Type B pancreatic cell (in vitro differentiated cells): ENCODE data around the gene HIPK4. TPM values are rescaled to one million over a fixed set of nuclear protein-coding genes. Genes with fewer than 3 reads are reported as not detected.

Experiments used
- DNase-seq: peaks from one replicate; pipeline ENCODE4 v3.0.0; 2021; ENCODE audit warnings: mixed read lengths; ENCODE audit not compliant: unreplicated experiment; ENCODE audit errors: extremely low spot score
- H3K27ac Mint-ChIP-seq: 2 replicates; pipeline ENCODE4 v1.8.0; 2021; ENCODE audit warnings: mild to moderate bottlenecking, mixed read lengths
- H3K27me3 Mint-ChIP-seq: 2 replicates; pipeline ENCODE4 v1.8.0; 2021; ENCODE audit warnings: mixed read lengths
- H3K36me3 Mint-ChIP-seq: 2 replicates; pipeline ENCODE4 v1.8.0; 2021; ENCODE audit warnings: mixed read lengths
- H3K4me1 Mint-ChIP-seq: one replicate; pipeline ENCODE4 v1.8.0; 2021; ENCODE audit warnings: mixed read lengths; ENCODE audit not compliant: unreplicated experiment
- H3K4me3 Mint-ChIP-seq: 2 replicates; pipeline ENCODE4 v1.8.0; 2021; ENCODE audit warnings: mild to moderate bottlenecking, mixed read lengths
- H3K9me3 Mint-ChIP-seq: 2 replicates; pipeline ENCODE4 v1.8.0; 2021; ENCODE audit warnings: mixed read lengths
- total RNA-seq: library from RNA; stranded (reverse); gene quantifications from 2 replicates; pipeline ENCODE4 v1.2.1, GENCODE V29; 2021; ENCODE audit warnings: low replicate concordance
- TF ChIP-seq, protein P1 (sequence below): fragments of 200-600 bp; sonication (generic); conservative IDR thresholded peaks from 2 replicates; pipeline ENCODE4 v1.5.0; 2021; ENCODE audit warnings: antibody characterized with exemption, mild to moderate bottlenecking

HIPK4 gene
- total RNA-seq, 1 donor from 2014 or later = not detected

DNA sequence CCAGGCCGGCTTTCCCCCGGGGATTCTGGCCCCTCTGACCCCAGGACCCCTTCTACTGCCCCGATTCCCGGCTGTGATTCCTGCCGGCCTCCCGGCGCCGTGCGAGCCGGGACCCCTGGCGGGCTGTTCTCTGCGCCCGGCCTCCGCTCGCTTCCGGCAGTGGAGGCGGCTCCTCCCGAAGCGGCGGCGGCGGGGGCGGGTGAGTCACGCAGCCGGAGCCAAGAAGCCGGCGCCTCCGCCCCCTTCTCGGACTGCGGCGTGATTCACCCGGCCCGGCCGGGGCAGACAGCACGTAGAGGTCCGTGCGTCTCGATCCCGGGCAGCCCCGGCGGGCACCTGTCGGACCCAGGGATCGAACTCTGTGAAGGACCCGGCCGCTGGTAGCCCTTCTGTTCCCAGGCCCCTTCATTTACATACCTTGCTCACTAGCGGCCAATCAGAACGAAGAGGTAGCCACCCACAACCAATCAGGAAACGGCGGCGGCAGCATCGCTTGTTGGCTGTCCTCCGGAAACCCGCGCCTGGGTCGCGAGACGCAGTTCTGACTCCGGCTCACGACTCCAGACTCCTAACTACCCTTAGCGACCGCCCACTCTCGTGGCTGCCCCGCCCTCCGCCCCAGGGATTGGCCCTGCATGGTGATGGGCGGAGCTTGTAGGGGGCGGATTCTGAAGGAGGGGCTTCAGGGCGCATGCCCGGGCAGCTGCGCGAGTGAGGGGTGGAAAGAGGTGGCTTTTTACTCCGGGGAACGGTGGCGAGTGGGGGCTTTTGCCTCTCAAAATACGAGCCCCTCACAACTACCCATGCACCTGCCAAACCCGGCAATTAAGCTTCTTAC is 35.7 kb upstream of the HIPK4 start, which contains the start of gene SERTAD1:
SERTAD1 (minus strand) TSS at position 543 of the 838 bp plus-strand sequence. CDS start 2,446 bp downstream, outside the sequence.
- H3K4me3 Mint-ChIP-seq = peak within 1 kb of the TSS; percentile 91
- TF ChIP-seq, protein P1, sequence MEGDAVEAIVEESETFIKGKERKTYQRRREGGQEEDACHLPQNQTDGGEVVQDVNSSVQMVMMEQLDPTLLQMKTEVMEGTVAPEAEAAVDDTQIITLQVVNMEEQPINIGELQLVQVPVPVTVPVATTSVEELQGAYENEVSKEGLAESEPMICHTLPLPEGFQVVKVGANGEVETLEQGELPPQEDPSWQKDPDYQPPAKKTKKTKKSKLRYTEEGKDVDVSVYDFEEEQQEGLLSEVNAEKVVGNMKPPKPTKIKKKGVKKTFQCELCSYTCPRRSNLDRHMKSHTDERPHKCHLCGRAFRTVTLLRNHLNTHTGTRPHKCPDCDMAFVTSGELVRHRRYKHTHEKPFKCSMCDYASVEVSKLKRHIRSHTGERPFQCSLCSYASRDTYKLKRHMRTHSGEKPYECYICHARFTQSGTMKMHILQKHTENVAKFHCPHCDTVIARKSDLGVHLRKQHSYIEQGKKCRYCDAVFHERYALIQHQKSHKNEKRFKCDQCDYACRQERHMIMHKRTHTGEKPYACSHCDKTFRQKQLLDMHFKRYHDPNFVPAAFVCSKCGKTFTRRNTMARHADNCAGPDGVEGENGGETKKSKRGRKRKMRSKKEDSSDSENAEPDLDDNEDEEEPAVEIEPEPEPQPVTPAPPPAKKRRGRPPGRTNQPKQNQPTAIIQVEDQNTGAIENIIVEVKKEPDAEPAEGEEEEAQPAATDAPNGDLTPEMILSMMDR = peak; percentile 95
- DNase-seq = peak; percentile 100
- H3K27me3 Mint-ChIP-seq = no peaks in the 10 kb centered on the region
- H3K27ac Mint-ChIP-seq = peak within 1 kb of the TSS; percentile 98
- no peaks in the 10 kb centered on the region for H3K9me3 Mint-ChIP-seq
- H3K36me3 Mint-ChIP-seq = no peaks in the 10 kb centered on the region
- H3K4me1 Mint-ChIP-seq = peaks cover 13% of the 10 kb centered on the region

DNA sequence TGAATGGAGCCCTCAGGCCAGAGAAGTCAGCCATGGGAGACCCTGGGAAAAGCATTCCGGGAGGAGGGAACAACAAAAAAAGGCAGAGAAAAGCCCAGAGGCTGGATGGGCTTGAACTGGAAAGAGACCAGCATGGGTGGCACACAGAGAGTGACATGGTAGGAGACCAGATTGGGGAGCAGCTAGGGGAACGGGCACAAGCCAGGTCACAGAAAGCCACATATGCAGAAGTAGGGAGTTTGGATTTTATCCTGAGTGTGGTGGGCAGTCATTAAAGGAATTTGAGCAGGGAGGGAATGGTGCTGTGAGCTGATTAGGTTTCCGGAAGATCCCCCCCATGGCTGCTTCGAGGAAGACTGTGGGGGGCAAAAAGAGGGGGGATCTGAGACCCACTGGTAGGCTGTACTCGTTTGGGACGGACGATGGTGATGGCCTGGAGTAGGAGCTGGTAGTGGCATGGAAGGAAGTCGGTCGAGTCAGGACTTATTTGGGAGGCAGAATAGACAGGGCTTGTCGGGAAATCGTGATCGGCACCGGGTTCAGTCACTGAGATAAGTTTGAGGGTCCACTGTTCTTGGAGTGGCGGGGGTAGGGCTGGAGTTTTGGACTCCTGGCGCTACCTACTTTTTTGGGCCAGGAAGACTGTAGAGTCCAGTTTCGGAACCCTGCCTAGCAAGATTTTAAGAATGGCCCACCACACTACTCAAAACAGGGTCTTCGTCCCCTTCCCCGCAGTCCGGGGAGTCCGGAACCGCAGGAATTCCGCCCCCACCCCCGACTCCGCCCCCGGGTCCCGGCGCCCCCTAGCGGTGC is 34.9 kb upstream of the HIPK4 start:
- TF ChIP-seq, protein P1 = no peak

DNA sequence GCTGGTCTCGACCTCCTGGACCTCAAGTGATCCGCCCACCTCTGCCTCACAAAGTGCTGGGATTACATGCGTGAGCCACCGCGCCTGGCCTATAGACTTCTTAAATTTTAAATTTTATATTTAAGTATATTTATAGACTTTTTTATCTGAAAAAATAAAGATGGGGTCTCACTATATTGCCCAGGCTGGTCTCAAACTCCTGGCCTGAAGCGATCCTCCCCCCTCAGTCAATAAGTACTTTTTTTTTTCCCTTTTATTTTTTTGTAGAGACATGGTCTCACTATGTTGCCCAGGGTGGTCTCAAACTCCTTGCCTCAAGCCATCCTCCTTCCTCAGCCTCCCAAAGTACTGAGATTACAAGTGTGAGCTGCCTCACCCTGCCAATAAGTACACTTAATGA is 34.0 kb upstream of the HIPK4 start:
- H3K27ac Mint-ChIP-seq = peak overlapping the region; percentile 93
- peak overlapping the region; percentile 68 for H3K4me3 Mint-ChIP-seq
- H3K27me3 Mint-ChIP-seq = no peaks in the 10 kb centered on the region
- H3K9me3 Mint-ChIP-seq = no peaks in the 10 kb centered on the region
- DNase-seq = no peak
- H3K4me1 Mint-ChIP-seq = peaks cover 17% of the 10 kb centered on the region
- TF ChIP-seq, protein P1 = no peak
- no peaks in the 10 kb centered on the region for H3K36me3 Mint-ChIP-seq

More for the DNA sequence above, 34.9 kb upstream of the HIPK4 start:
- Mint-ChIP-seq H3K27ac (peak overlapping the region; percentile 93), H3K4me1 (peaks cover 13% of the 10 kb centered on the region), H3K27me3 (no peaks in the 10 kb centered on the region), H3K36me3 (no peaks in the 10 kb centered on the region), H3K9me3 (no peaks in the 10 kb centered on the region), H3K4me3 (peak overlapping the region; percentile 91)
- DNase-seq = no peak

DNA sequence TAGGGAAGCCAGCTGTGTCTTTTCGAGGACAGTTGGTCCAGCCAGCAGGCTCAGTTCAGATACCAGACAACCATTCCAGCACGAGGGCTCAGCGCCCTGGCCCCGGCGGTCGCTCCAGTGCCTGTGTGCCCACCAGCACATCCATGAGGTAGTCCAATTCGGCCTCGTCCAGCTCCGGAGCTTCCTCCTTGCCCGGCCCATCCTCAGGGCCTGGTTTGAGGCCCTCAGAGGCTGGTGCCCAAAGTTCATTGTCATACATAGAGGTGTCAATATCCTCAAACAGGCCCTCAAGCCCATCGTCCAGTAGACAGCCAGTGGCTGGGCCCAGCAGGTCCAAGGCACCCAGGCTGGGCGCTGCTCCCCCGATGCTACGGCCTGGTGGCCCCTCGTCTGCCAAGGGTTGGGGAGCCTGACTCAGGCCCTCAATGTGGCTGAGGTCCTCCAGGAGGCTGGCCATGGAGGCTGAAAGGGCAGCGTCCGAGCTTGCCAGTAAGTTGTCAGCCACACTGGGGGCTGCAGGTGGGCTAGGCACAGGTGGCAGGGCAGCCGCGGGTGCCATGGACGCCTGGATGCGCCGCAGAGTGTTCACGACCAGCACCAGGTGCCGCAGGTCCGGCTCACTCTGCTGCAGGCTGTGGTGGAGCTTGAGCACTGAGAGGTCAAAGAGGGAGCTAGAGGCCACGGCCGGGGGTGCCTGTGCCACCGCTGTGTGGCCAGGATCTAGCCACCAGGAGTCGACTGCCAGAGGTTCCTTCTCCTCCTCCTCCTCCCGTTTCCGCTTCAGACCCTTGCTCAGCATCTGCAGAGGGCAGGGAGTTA is 33.0 kb upstream of the HIPK4 start:
- H3K9me3 Mint-ChIP-seq = no peaks in the 10 kb centered on the region
- peaks cover 17% of the 10 kb centered on the region for H3K4me1 Mint-ChIP-seq
- no peak overlapping the region for H3K4me3 Mint-ChIP-seq
- no peaks in the 10 kb centered on the region for H3K27me3 Mint-ChIP-seq
- no peaks in the 10 kb centered on the region for H3K36me3 Mint-ChIP-seq
- DNase-seq = no peak
- TF ChIP-seq, protein P1 = no peak
- H3K27ac Mint-ChIP-seq = no peak overlapping the region
